ENCODE data around the gene AP3S1. TPM values are rescaled to one million over a fixed set of nuclear protein-coding genes. Genes with fewer than 3 reads are reported as not detected.
A peak's percentile ranks its signal among the peaks of the same experiment; 100 is the strongest.

Gene AP3S1
- total and polyA plus RNA-seq, 2 of the 13 experiments (the other 11 are each of a cell fraction or from before 2014, with no cell fraction given), result 50.5 to 85.9 TPM

- Histone ChIP-seq H3K27ac (ENCODE audit: extremely low read length, insufficient read depth, low read length) (peak overlapping the region; percentile 99), H3K9ac (ENCODE audit: insufficient read depth, low read depth, low read length) (peak overlapping the region; percentile 94), H4K20me1 (ENCODE audit: insufficient read depth, low read length) (peaks cover 13% of the 10 kb centered on the region), H3K36me3 (replicated peaks in 1 of 2; ENCODE audit: control insufficient read depth in 1 of 2, insufficient read depth in 2 of 2, low read length in 2 of 2) (peaks cover 0 to 5% of the 10 kb centered on the region in 2 experiments; a peak in 1 of 5 replicates), H3K27me3 (ENCODE audit: control insufficient read depth in 1 of 2, insufficient read depth in 2 of 2, low read length in 2 of 2) (no peaks in the 10 kb centered on the region; a peak in 1 of 5 replicates), H3K4me1 (ENCODE audit: insufficient read depth, low read length) (peaks cover 57% of the 10 kb centered on the region), H3K9me3 (ENCODE audit: low read length) (no peaks in the 10 kb centered on the region), H3K79me2 (ENCODE audit: insufficient read depth, low read length) (peaks cover 90% of the 10 kb centered on the region), H3K4me3 (replicated peaks in 1 of 3; ENCODE audit: insufficient read depth in 1 of 3, low read depth in 2 of 3, low read length in 3 of 3) (peak overlapping the region; percentile 77 to 98 (median 91)), H3K4me2 (ENCODE audit: low read depth, low read length) (peak overlapping the region; percentile 77), H2AFZ (ENCODE audit: low read length) (no peak overlapping the region)
- ChIA-PET POLR2A (no interaction called here), CTCF (ENCODE audit: low intra/inter-chr PET ratio, low total read pairs) (no interaction called here)
- no peak for FAIRE-seq
- 0% methylated on average over 11 of the region's 68 CpGs for WGBS (ENCODE audit: low lambda C conversion rate)
- intact Hi-C loops (cut with micrococcal nuclease; ENCODE audit: unreplicated experiment), result loop anchor here (5.0 kb wide), 2 partner anchors 245 to 300 kb away; partner anchors contain the start of genes COMMD10 and FEM1C
- peak; percentile 65 for DNase-seq (ENCODE audit: low spot score)
- ATAC-seq, result peak; percentile 92
- BruUV-seq (replicated peaks), result no TSS peak
- in situ Hi-C loops (cut with HindIII; ENCODE audit: extremely low pct_ligation_motif_present, low pct_unique_long_range_greater_than_20kb), result loop anchor here (25.0 kb wide), 1 partner anchor 220 kb away; no protein-coding TSS in a partner anchor
- TF ChIP-seq SPEN (CRISPR knock-in tag; IDR thresholded peaks at IDR 0.05; ENCODE audit: low read depth) (no peak), ZNF230 (CRISPR knock-in tag; IDR thresholded peaks at IDR 0.05) (no peak), ZBTB10 (CRISPR knock-in tag; IDR thresholded peaks at IDR 0.05; ENCODE audit: borderline replicate concordance) (0 out of 2 replicates have a peak, but pooled peaks have one; percentile 44), PITX1 (CRISPR knock-in tag; IDR thresholded peaks at IDR 0.05) (no peak), SIN3A (IDR thresholded peaks at IDR 0.05; ENCODE audit: borderline replicate concordance, low read depth, low read length) (peak; percentile 83; the same call in 1 of the 2 replicates), ZNF44 (CRISPR knock-in tag; IDR thresholded peaks at IDR 0.05) (no peak), ATF2 (CRISPR knock-in tag; IDR thresholded peaks at IDR 0.05) (no peak), ZNF788 (CRISPR knock-in tag; IDR thresholded peaks at IDR 0.05; ENCODE audit: borderline replicate concordance) (0 out of 2 replicates have a peak, but pooled peaks have one; percentile 9), ZNF563 (CRISPR knock-in tag; IDR thresholded peaks at IDR 0.05) (peak; percentile 33; the same call in 1 of the 2 replicates), KLF12 (CRISPR knock-in tag; IDR thresholded peaks at IDR 0.05; ENCODE audit: borderline replicate concordance) (no peak; the same call in 1 of the 2 replicates), SAFB2 (CRISPR knock-in tag; IDR thresholded peaks at IDR 0.05; ENCODE audit: borderline replicate concordance, low read depth) (no peak), HIC2 (CRISPR knock-in tag; IDR thresholded peaks at IDR 0.05; ENCODE audit: low read depth) (no peak; the same call in 1 of the 2 replicates)
Measured at GRCh38 chr5:115842089-115842935, 577 bp downstream of the AP3S1 start.

Data from HepG2 (cell line).